Measurements from ENCODE around the gene ATXN1.

ATXN1 gene

DNA sequence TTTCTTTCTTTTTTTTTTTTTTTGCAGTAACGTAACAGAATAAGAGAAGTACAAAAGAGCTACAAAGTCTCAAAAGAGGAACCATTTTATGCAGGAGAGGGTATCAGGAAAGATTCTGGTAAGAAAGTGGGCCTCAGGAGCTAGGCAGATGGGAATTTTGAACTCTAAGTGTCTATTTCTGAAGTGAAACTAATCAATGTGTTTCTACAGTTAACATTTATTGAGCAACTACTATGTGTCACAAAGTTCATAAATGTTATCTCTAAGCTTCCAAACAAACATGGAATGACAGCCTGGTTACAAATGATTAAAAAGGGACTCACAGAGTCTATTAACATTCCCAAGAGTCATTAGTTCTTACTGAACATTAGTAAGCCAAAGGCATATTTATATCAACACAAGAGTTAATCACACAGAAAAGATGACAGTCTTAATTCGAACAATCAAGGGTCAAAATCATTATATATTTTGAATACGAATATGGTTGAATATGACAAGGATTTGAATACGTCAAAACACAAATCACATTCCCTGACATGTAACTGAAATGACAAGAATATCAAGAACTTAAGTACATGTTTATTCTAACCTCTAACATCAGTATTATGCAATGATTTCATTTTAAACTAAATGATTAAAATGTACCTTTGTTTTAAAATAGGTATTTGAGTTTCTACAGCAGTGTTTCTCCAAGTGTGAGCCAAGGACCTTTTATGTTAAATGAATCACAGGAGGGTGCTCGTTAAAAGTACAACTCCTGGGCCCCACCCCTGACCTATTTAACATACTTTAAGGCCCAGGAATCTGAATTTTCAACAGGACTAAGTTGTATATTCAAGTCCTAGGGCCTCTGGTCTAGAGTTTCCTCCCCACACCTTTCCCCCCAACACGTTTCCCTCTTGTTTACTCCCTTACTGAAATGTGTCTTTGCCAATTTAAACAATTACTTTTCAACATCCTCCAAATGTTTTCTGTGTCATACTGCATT lies 89.7 kb downstream of the ATXN1 start:
- no peak for DNase-seq (ENCODE audit: low spot score)

DNA sequence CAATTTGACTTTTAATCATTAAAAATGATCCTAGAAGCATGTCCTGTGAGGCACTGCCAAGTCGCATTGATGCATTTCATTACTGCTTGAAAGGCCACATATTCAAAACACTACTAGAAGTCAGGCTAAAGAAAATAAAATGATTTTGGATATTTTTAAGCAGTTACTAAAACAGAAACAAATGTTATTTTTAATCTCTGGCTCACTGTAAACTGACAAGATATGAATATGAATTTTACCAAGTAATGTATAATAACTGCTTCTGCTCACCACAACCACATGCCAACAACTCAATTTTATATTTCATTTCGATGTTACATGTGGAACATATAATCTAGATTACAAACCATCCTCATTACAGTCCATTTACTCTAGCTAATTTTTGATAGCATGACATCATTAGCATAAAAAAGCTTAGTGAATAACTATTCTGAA lies 90.6 kb downstream of the ATXN1 start:
- no peak for DNase-seq (ENCODE audit: low spot score)

DNA sequence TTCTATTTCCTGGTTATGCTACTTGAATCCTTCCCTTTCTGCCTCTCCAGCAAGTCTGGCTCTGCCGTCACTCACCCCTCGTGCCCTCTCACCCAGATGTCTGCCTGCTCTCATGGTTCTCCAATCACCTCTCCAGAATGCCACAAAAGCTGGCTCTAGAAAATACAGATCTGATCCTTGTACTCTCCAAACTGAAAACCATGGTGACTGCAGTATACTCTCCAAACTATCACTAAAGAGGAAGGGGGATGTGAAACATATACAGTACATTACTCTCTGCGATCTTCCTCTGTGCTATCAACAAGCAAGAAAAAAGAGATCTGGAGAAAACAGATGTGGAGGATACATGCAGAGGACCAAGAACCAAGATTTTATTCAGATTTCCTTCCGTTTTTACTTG lies 91.1 kb downstream of the ATXN1 start:
- DNase-seq (ENCODE audit: low spot score) = no peak

DNA sequence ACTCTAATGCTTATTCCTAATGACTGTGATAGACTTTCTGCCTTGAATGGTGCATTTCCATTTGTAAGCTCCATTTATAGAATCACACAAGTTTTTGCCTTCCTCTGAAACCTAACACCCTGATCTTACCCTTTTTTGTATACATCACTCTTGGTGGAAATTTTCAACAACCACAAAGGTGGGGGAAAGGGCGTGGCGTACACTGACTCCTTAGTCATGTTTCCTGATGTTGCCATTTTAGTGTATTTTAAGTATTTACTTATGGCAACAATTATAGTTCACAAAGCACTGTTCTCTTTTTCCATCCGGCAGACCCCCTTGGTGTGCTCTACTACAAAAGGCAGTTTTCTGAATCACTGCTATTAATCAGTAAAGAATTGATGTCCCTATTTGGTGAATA lies 92.0 kb downstream of the ATXN1 start:
- DNase-seq (ENCODE audit: low spot score) = no peak

DNA sequence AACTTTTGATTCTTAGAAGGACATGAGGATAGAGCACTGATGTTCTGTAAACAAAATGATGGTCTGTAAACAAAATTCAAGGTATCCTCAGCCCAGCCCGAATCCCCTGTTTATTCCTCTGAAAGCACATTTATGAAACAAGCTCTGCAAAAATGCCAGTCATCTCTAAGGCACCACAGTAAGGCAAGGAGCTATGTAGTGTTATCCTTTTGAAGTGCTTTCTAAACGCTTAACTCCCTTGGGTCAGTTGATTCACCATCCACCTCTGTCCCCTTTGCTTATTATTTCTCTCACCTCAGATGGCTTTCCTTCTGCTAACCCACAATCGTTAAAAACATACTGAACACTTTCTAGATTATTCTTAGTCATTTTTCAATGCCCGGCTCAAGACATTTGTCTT lies 93.8 kb downstream of the ATXN1 start:
- DNase-seq (ENCODE audit: low spot score) = no peak

DNA sequence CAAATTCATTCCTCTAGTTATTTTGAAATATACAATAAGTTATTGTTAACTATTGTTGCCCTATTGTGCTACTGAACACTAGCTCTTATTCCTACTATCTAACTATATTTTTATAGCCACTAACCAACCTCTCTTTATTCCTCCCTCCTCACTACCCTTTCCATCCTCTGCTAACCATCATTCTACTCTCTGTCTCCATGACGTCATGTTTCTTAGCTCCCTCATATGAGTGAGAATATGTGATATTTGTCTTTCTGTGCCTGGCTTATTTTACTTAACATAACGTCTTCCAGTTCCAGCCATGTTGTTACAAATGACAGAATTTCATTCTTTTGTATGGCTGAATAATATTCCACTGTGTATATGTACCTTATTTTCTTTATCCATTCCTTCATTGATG lies 95.3 kb downstream of the ATXN1 start:
- DNase-seq (ENCODE audit: low spot score) = no peak

DNA sequence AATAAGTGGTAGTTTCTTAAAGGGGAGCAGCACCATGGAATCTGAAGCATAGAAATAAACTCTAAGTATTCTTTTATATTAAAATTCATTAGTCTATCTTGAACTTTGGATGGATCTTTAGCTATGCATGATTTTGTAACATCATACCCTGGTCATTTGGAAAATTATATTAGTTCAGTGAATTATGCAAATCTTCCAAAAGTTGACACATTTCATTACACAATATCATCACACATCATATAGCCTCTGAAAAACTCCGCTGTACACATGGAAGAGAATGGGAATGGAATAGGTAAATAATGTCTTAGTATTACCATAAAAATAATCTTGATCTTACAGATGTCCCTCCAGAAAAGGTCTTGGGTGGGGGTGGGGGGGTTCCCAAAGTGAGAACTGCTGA lies 96.1 kb downstream of the ATXN1 start:
- no peak for DNase-seq (ENCODE audit: low spot score)

DNA sequence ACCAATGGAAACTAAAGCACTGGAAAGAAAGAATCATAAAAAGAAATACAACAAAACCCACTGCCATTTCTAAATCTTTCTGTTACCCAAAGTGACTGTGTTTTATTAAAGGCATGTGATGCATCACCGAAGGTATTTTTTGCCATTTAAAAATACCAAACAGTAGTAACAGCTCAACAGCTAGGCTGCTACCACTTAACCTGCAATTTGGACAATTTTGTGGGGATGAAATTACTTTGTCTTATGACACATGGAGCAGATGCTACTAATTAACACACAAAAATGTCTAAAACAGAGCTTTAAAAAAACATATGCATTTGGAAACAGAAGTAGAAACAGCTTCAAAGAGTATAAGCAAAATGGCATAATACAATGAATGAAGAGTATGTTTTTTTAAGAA lies 97.4 kb downstream of the ATXN1 start:
- DNase-seq (ENCODE audit: low spot score) = no peak

DNA sequence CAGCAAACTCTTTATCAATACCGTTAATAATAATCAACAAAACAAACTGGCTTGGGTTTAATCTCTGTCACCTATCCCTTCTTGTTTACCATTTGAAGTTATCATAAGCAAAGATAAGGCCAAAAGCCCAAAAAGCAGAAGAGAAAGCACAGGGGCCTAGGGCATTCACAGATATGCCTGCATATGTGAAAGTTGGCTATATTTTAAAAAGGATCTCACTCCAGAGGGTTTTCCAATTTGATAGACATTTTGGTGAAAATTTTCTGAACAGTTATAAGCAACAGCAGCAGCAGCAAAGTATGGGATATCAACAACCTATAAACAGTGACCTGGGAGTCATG lies 101.1 kb downstream of the ATXN1 start:
- DNase-seq (ENCODE audit: low spot score) = no peak

DNA sequence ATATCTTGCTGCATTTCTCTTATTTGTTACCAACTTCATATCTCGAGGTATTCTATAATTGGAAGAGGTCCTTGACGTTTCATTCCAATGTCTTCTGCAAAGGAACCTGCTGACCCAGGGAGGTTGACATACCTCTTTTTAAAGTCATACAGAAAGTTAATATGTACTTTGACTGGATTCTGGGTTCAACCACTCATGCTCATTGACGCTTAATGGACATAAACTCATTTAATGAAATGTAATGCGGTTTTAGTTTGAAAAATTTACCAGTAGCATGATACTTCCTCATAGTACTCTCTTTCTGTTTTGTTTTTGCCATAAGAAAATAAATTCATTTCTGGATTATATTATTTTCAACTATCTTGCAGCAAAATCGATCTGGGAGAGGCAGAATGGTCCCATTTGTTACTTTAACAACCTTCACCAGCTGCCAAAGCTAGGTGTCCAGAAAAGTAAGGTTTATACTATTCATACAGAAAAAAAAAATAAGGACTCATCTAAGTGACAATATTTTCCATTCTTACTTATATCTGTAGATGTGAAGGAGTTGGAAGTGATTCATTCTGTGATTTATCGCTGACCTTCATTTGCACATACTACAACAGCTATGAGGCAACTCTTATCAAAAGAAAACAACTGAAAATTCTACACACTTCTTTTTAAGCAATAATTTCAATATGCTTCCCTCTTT lies 101.6 kb downstream of the ATXN1 start:
- DNase-seq (ENCODE audit: low spot score) = no peak

DNA sequence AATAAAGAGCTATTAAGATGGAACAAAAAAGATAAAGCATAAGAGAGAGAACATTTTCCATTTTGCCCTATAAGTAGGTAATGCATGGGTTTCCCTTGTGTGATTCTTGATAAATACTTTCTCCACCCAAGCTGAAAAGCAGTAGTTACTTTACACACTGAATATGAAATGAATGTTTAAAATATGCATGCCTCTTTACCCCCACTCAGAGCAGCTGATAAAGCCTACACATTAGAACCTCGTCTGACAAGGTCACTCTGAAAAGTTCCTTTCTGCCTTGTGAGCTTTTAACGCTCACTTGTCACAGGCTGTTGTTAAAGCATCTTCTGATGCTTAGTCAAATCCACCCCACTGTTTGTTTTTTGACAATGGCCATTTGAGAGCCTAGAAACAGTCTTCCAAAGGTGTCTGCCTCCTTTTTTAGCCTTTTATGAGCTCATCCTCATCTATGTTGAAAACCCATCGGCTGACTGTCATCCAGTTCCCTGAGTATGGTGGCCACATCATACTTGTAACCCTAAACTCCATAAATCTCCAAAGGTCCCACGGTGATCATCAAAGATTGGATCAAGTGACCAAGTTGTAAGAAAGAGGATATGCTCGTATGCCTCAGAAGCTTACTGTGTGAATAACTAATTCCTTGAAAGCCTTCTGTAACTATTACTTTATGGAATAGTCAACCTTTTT lies 102.8 kb downstream of the ATXN1 start:
- no peak for DNase-seq (ENCODE audit: low spot score)

DNA sequence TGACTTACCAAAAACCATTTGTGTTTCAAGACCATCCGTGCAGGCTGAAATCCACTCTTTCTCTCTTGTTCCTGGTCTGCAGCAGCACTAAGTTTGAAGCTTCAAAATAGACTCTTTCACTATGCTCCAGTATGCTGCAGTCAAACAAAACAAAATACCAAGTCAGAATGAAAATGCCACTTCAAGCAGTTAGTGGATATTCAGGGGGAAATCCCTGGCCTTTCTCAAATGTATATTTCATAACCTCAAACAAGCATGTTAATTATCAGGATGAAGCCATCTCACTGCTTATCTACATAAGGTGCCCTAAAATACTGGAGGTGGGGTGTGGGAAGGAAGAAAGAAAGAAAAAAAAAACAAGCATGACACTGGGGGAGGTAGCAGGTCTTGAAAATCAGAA lies 103.5 kb downstream of the ATXN1 start:
- no peak for DNase-seq (ENCODE audit: low spot score)

DNA sequence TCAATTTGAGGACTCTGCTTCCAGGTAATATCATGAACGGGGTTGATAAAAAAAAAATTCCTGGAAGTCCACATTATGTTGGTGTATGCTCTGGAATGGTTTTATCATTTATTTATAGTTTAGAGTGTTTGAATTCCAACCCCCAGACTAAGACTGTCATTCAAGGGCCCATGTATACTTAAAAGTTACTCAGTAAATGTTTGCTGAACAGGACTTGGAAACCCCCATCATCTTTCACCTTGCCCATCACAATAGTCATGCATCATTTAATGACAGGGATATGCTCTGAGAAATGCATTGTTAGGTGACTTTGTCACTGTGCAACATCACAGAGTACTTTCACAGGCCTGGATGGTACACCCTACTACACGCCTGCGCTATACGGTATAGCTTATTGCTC lies 104.8 kb downstream of the ATXN1 start:
- no peak for DNase-seq (ENCODE audit: low spot score)

DNA sequence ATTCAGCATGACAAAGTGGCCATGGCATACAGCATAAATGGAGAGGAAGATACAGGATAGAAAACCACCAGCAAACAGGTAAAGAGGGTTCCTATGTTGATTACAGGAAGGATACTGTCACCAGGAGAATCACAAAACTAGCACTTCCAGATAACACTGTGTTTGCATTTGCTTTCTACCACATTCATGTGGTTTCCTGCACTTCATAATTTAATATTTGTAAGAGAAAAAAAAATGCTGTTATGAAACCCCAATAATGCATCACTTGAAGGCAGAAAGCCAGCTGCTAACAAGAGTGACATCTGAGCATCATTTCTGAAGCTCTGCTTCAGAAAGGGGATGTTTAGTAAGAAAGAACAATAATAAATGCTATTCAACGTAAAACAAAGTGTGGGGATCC lies 106.6 kb downstream of the ATXN1 start:
- DNase-seq (ENCODE audit: low spot score) = no peak

DNA sequence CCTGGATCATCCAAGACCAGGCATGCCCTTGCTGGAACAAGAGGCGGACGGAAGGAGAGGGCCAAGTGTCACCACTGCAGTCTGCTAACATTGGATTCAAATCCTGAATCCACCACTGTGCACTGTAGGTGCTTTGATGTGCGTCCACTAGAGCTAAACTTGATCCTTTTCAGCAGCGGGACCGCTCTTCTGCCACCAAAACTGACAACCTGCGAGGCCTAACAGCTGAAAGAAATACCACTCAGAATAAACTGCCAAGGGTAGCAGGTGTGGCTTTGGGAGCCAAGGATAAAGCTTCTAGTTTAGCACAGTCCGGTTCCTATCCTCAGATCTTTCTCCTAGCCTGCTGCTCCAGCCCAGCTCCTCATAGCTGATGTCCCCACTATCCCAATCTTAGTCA lies 108.0 kb downstream of the ATXN1 start:
- no peak for DNase-seq (ENCODE audit: low spot score)

DNA sequence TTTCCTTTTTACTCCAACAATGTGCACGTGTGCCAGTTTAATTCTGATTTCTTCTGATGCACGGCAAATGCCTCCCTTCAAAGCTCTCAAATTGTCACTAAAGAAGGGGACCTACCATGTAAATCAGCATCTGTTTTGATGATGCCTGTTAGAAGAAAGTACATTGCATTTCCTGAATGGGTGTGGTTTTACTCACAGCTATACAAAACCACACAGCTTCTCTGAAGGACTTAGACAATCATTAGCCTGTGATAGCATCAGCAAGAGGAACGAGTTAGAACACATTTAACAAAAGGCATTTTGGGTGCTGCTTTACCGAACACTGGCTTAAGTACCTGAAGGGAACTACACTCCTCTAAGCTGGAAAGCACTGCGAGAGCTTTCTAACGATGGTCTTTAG lies 109.4 kb downstream of the ATXN1 start:
- no peak for DNase-seq (ENCODE audit: low spot score)

DNA sequence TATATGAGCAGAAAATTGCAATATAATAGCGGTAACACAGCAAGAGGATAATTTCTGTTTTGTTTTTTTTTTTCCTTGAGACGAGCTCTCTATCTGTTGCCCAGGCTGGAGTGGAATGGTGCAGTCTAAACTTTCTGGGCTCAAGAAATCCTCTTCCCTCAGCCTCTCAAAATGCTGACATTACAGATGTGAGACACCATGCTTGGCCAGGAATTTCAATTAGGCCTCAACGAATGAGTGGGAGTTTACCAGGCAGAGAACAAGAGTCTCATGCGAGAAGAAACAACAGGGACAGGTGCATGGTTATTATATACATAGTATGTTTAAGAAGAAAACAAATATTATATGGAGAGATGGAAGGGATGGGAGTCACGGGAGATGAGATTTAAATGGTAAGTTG lies 111.4 kb downstream of the ATXN1 start:
- DNase-seq (ENCODE audit: low spot score) = no peak

DNA sequence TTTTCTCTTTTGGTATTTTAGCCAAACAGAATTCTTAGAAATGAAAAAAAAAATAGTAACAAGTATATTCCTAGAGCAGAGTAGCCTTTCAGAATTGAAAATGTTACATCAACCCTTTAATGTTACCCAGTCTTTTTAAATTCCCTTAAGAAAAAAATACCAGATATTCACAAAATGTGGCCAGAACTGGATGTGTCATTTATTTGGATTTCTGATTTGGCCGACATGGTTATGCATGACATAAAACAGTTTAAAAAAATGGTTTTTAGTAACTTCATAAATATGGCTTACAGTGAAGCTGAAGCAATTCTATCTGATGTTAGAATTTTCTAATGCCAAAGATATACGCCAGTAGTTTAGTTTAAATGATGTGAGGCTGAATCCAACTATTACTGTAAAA lies 112.0 kb downstream of the ATXN1 start:
- DNase-seq (ENCODE audit: low spot score) = no peak

DNA sequence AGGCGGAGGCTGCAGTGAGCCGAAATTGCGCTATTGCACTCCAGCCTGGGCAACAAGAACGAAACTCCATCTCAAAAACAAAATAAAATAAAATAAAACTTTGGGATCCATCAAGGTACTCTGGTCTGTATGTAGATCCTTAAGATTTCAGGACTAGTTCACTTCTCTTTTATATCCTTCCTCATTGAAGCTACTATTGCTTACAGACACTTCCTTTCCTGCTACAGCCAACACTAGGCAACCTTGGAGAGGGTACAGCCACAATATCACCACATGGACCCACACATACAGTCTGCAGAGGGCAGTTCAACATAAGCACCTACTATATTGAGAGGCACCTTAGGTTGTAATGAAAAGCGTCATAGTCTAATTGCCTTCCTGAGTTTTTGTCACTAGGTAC lies 113.3 kb downstream of the ATXN1 start:
- no peak for DNase-seq (ENCODE audit: low spot score)

DNA sequence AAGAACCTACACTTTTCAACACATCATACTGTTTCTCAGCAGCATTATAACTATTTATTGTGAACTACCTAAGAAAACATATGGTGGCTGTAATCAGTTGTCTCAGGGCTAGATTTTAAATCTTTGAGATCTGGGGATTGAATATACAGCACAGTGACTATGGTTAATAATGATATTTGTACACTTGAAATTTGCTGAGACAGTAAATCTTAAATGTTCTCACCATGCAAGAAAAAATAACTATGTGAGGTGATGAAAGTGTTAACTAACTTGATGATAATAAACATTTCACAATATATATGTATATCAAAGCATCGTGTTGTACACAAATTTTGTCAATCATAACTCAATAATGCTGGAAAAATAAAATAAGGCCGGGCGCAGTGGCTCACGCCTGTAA lies 113.8 kb downstream of the ATXN1 start:
- no peak for DNase-seq (ENCODE audit: low spot score)

DNA sequence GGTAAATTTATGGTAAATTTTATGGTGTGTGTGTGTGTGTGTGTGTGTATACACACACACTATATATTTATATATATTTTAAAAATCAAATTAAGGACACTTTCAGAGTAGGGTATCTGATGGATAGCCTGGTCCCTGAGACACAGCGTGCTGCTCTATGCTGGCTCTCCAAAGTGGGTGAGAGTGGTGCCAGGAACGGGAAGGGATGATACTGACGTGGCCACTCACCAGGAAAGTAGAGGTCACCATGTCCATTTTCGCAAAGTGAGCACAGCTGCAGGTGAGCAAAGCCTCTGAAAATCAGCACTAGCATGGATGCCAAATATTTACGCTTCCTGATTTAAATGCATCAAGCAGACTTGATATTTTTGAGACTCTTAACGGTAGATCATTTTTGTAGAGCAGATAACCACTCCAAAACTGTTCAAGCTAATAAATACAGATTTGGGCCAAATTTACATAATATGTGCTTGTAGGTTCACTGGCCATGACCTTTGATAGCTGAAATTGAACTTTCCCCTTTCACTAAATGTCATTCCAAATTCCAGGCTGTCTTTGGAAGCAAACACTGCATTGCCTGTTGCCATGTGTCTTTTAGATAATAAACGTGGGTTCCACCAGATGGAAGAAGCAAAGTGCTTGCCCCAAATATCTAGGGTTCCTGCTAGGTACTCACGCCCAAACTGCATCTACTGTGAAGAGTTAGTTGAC lies 116.6 kb downstream of the ATXN1 start:
- no peak for DNase-seq (ENCODE audit: low spot score)

Measured in RKO (cell line).